Heart right ventricle (tissue), 16 donors: ENCODE results near the gene SSTR3. TPM values are rescaled to one million over a fixed set of nuclear protein-coding genes. Genes with fewer than 3 reads are reported as not detected.

ENCODE experiments used
- ATAC-seq, 8 donors: fragments of 200-7000 bp; cut with Tn5 transposase; one replicate each; pipeline ENCODE4 v1.9.1; 2020; ENCODE audit warnings: mild to moderate bottlenecking in 8 of 8, moderate library complexity in 8 of 8, moderate number of reproducible peaks in 1 of 8
- DNase-seq, 2 donors: peaks; one replicate each; pipeline ENCODE4 v3.0.0-alpha.2; 2020
- H3K27ac ChIP-seq, 10 donors: fragments of 200-600 bp; sonication (generic) in 2 of 10; one replicate each; pipeline versions ENCODE4 v1.5.0 to v1.8.0; 2020 to 2022; ENCODE audit warnings: mild to moderate bottlenecking in 3 of 10
- H3K27me3 ChIP-seq, 7 donors: fragments of 200-600 bp; one replicate each; pipeline ENCODE4 v1.8.0; 2021 to 2022; ENCODE audit warnings: mild to moderate bottlenecking in 2 of 7
- H3K36me3 ChIP-seq, 9 donors: fragments of 200-600 bp; sonication (generic) in 1 of 9; one replicate each; pipeline versions ENCODE4 v1.5.0 to v1.8.0; 2020 to 2022; ENCODE audit warnings: mild to moderate bottlenecking in 2 of 9
- H3K4me1 ChIP-seq, 9 donors: fragments of 200-600 bp; sonication (generic) in 1 of 9; one replicate each; pipeline versions ENCODE4 v1.5.0 to v1.8.0; 2020 to 2022; ENCODE audit warnings: mild to moderate bottlenecking in 4 of 9
- H3K4me3 ChIP-seq, 10 donors: fragments of 200-600 bp; sonication (generic) in 2 of 10; one replicate each; pipeline versions ENCODE4 v1.5.0 to v1.8.0; 2020 to 2022; ENCODE audit warnings: mild to moderate bottlenecking in 7 of 10, moderate library complexity in 2 of 10
- H3K9me3 ChIP-seq, 11 donors: fragments of 200-600 bp in 10 of 11; sonication (generic) in 2 of 11; one replicate each; pipeline versions ENCODE4 v1.5.0 to v1.8.0; 2013 to 2022; ENCODE audit warnings: mild to moderate bottlenecking in 2 of 11, control low read depth in 1 of 11, moderate library complexity in 1 of 11
- CTCF ChIP-seq, 9 donors: fragments of 200-600 bp; sonication (generic) in 2 of 9; IDR thresholded peaks; one replicate each; pipeline versions ENCODE4 v1.5.0 to v1.8.0; 2021 to 2022; ENCODE audit warnings: antibody characterized with exemption in 9 of 9, mild to moderate bottlenecking in 5 of 9, moderate library complexity in 1 of 9
- WGBS, 2 donors: extraction: QIAGEN DNeasy Blood & Tissue Kit; methylation state at CpG; one replicate each; pipeline ENCODE4 v1.1.7; 2013; ENCODE audit warnings: inconsistent platforms in 1 of 2; 5-methylcytosine and 5-hydroxymethylcytosine counted together
- intact Hi-C, 10 donors: fragments of 100-400 bp; cut with DNase I; formaldehyde crosslinking; loops; one replicate each; pipeline versions ENCODE4 v1.11.1 to v1.14.2; 2022
- polyA plus RNA-seq, 2 donors: library from polyadenylated mRNA; stranded (reverse); fragments of 200-250 nt; gene quantifications; one replicate each; pipeline ENCODE4 v1.2.3, GENCODE V29; 2013
- total RNA-seq, 10 donors: library from RNA; stranded (reverse); fragmentation: NEBNext Ultra II Directional in 3 of 10; extraction: Animal tissue kit (Norgen Biotek cat#: 25700) in 3 of 10; gene quantifications; one replicate each; pipeline versions ENCODE4 v1.2.1 to v1.2.4, GENCODE V29; 2021 to 2023
- donor health status: Arrhythmogenic right ventricular cardiomyopathy.
- donor health status: ischemic (EF 13 %, LVEDD 7.1; RV severe dilation, severe dysfunction).
- donor health status: healthy with polysubstance abuse.
- donor health status: DM: no; HTN: yes; CAD: no.
- donor health status: DM: no; HTN: no; CAD: no.
- donor health status: ischemic (EF 25% LVEDD 6.9; RV normal size, moderate dysfunction).
- donor health status: ischemic (EF 25% LVEDD 5.7; RV mildly dilated, moderate dysfunction).
- donor health status: healthy.
- donor health status: DM: yes; HTN: yes; CAD: no.
- donor health status: Ischemic cardiomyopathy.
- donor health status: ischemic (EF 35%, LVEDD 5.7; RV mildly dilated, moderate dysfunction).
- donor health status: nonischemic (EF 11% LVEDD 7.7; RV severe dilation, severe dysfunction).
- donor health status: DM: yes; HTN: yes; CAD: no.
- donor health status: PGD.
- donor health status: ischemic (EF 29% LVEDD 5.4; RV normal size, mild dysfunction).
- donor health status: nonischemic (EF 23%, LVEDD 6.1; RV moderate dilation, normal function).

The SSTR3 gene
- total and polyA plus RNA-seq, 12 donors = not detected

- 74 to 79% methylated on average over 17 of the region's 17 CpGs for WGBS, 2 donors
- Histone ChIP-seq H3K27me3 (no peaks in the 10 kb centered on the region), H3K27ac (no peak overlapping the region), H3K9me3 (no peaks in the 10 kb centered on the region), H3K4me3 (no peak overlapping the region), H3K4me1 (peaks cover 21 to 59% (median 42%) of the 10 kb centered on the region in 9 donors), H3K36me3 (peaks cover 0 to 11% (median 0%) of the 10 kb centered on the region in 9 donors)
- ATAC-seq = no peak
- DNase-seq = no peak
- intact Hi-C loops = no loop called here
- no peak for TF ChIP-seq CTCF (IDR thresholded peaks at IDR 0.05)
These were observed 28.6 kb downstream of the SSTR3 start for GRCh38 chr22:37183432-37184379.

- H3K4me3 ChIP-seq = no peak overlapping the region
- no peak for TF ChIP-seq CTCF (IDR thresholded peaks at IDR 0.05)
- no peaks in the 10 kb centered on the region for H3K9me3 ChIP-seq
- peaks cover 23 to 59% (median 42%) of the 10 kb centered on the region in 9 donors for H3K4me1 ChIP-seq
- H3K27ac ChIP-seq = no peak overlapping the region
- DNase-seq (no peak), ATAC-seq (no peak)
- H3K36me3 ChIP-seq = peaks cover 0 to 11% (median 0%) of the 10 kb centered on the region in 9 donors
- intact Hi-C loops = no loop called here
- H3K27me3 ChIP-seq = no peaks in the 10 kb centered on the region
- 73 to 96% methylated on average over 3 of the region's 3 CpGs for WGBS, 2 donors
These were observed 29.4 kb downstream of the SSTR3 start for GRCh38 chr22:37182949-37183245.

- DNase-seq = no peak
- Histone ChIP-seq H3K4me3 (no peak overlapping the region), H3K9me3 (no peaks in the 10 kb centered on the region), H3K4me1 (peaks cover 21 to 59% (median 42%) of the 10 kb centered on the region in 9 donors), H3K36me3 (peaks cover 0 to 11% (median 0%) of the 10 kb centered on the region in 9 donors), H3K27me3 (no peaks in the 10 kb centered on the region), H3K27ac (no peak overlapping the region)
- TF ChIP-seq CTCF (IDR thresholded peaks at IDR 0.05) = no peak
- no peak for ATAC-seq
- WGBS, 2 donors = 85 to 91% methylated on average over 37 of the region's 37 CpGs
- intact Hi-C loops = no loop called here
These were observed 30.0 kb downstream of the SSTR3 start for GRCh38 chr22:37182101-37182948.

- no peaks in the 10 kb centered on the region for H3K27me3 ChIP-seq
- no peak overlapping the region for H3K27ac ChIP-seq
- ATAC-seq (no peak), DNase-seq (no peak)
- no peaks in the 10 kb centered on the region for H3K9me3 ChIP-seq
- intact Hi-C loops = no loop called here
- no peak overlapping the region for H3K4me3 ChIP-seq
- WGBS, 2 donors = 76 to 89% methylated on average over 4 of the region's 4 CpGs
- H3K4me1 ChIP-seq = peaks cover 24 to 59% (median 42%) of the 10 kb centered on the region in 9 donors
- peaks cover 0 to 11% (median 0%) of the 10 kb centered on the region in 9 donors for H3K36me3 ChIP-seq
- no peak for TF ChIP-seq CTCF (IDR thresholded peaks at IDR 0.05)
These were observed 30.6 kb downstream of the SSTR3 start for GRCh38 chr22:37181681-37182080.
